ENCODE results near the gene CDH20.
A peak's percentile ranks its signal among the peaks of the same experiment; 100 is the strongest.

The CDH20 gene

DNA sequence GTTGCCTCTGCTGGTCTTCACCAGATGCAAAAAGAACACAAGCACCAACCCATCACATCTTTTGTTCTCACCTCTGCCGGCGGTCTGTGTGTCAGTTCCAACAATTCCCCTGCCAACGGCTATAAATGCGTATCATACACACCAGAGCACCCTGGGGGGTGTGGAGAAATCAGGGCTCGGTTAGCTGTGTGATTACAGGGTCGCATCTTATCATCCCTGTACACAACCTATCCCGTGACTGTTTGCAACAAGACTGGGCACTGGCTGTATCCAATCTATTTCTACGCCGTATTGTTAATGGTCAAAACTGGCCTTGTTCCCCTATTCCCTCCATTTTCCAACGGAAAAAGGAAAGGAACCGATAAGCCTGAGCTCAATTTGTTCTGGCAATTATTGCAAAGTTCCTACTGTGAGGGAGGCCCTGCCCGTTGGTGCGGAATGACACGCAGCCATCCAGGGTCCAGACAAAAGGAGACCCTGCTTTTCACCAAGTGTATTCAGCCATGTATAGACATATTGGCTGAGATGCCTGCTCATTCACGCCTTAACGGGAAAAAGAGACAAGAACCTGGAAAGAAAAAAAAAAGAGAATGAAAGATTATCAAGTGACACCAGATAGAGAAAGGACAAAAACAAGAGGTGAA lies 136.9 kb downstream of the CDH20 start:
- Histone ChIP-seq H3K27me3 (ENCODE audit: control insufficient read depth, insufficient read depth, low read length) (no peaks in the 10 kb centered on the region), H3K27ac (ENCODE audit: low read depth, low read length) (no peak overlapping the region)

GRCh38 chr18:61471541-61471940 lies 138.3 kb downstream of the CDH20 start:
- no peaks in the 10 kb centered on the region for H3K9me3 ChIP-seq (ENCODE audit: control insufficient read depth, insufficient read depth, low read length)
- H3K4me1 ChIP-seq (ENCODE audit: control insufficient read depth, insufficient read depth, low read length): no peaks in the 10 kb centered on the region
- no peak overlapping the region for H3K4me3 ChIP-seq (ENCODE audit: low read depth, low read length)
- H3K27ac ChIP-seq (ENCODE audit: low read depth, low read length): no peak overlapping the region
- H3K27me3 ChIP-seq (ENCODE audit: control insufficient read depth, insufficient read depth, low read length): no peaks in the 10 kb centered on the region
- H3K9ac ChIP-seq (ENCODE audit: low read depth, low read length): no peak overlapping the region
- no peaks in the 10 kb centered on the region for H3K36me3 ChIP-seq (ENCODE audit: control insufficient read depth, insufficient read depth, low read length)

More for the DNA sequence above, 136.9 kb downstream of the CDH20 start:
- no peak overlapping the region for H3K4me3 ChIP-seq (ENCODE audit: low read depth, low read length)
- no peaks in the 10 kb centered on the region for H3K4me1 ChIP-seq (ENCODE audit: control insufficient read depth, insufficient read depth, low read length)
- H3K36me3 ChIP-seq (ENCODE audit: control insufficient read depth, insufficient read depth, low read length): no peaks in the 10 kb centered on the region
- H3K9me3 ChIP-seq (ENCODE audit: control insufficient read depth, insufficient read depth, low read length): no peaks in the 10 kb centered on the region
- H3K9ac ChIP-seq (ENCODE audit: low read depth, low read length): no peak overlapping the region

- Histone ChIP-seq H3K9me3 (ENCODE audit: control insufficient read depth, insufficient read depth, low read length) (no peaks in the 10 kb centered on the region), H3K9ac (ENCODE audit: low read depth, low read length) (no peak overlapping the region), H3K27ac (ENCODE audit: low read depth, low read length) (no peak overlapping the region), H3K27me3 (ENCODE audit: control insufficient read depth, insufficient read depth, low read length) (no peaks in the 10 kb centered on the region), H3K4me1 (ENCODE audit: control insufficient read depth, insufficient read depth, low read length) (no peaks in the 10 kb centered on the region), H3K36me3 (ENCODE audit: control insufficient read depth, insufficient read depth, low read length) (no peaks in the 10 kb centered on the region), H3K4me3 (ENCODE audit: low read depth, low read length) (no peak overlapping the region)
Measured at GRCh38 chr18:61471942-61472341, 138.7 kb downstream of the CDH20 start.

DNA sequence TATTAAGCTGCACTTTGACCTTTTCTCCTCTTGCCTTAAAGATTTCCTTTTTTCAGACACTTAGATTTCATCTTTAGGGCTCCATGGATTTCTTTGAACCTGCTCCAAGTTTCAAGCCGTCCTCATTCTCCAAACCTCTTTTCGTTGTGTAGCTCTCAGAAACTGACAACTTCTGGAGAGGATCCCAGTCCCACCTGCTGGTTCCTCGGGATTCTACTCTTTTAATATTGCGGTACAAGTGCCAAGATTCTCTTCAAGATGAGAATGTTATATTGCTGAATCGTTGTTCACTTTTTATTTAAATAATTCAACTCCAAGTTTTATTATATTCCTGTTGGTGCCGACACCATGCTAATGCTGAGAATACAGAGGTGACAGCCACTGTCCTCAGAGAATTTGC lies 141.1 kb downstream of the CDH20 start:
- Histone ChIP-seq H3K9ac (ENCODE audit: low read depth, low read length) (no peak overlapping the region), H3K27ac (ENCODE audit: low read depth, low read length) (no peak overlapping the region), H3K27me3 (ENCODE audit: control insufficient read depth, insufficient read depth, low read length) (no peaks in the 10 kb centered on the region), H3K4me1 (ENCODE audit: control insufficient read depth, insufficient read depth, low read length) (no peaks in the 10 kb centered on the region), H3K9me3 (ENCODE audit: control insufficient read depth, insufficient read depth, low read length) (no peaks in the 10 kb centered on the region), H3K36me3 (ENCODE audit: control insufficient read depth, insufficient read depth, low read length) (no peaks in the 10 kb centered on the region), H3K4me3 (ENCODE audit: low read depth, low read length) (no peak overlapping the region)

GRCh38 chr18:61474918-61475317 lies 141.7 kb downstream of the CDH20 start:
- Histone ChIP-seq H3K4me3 (ENCODE audit: low read depth, low read length) (no peak overlapping the region), H3K4me1 (ENCODE audit: control insufficient read depth, insufficient read depth, low read length) (no peaks in the 10 kb centered on the region), H3K27ac (ENCODE audit: low read depth, low read length) (no peak overlapping the region), H3K27me3 (ENCODE audit: control insufficient read depth, insufficient read depth, low read length) (no peaks in the 10 kb centered on the region), H3K36me3 (ENCODE audit: control insufficient read depth, insufficient read depth, low read length) (no peaks in the 10 kb centered on the region), H3K9me3 (ENCODE audit: control insufficient read depth, insufficient read depth, low read length) (no peaks in the 10 kb centered on the region), H3K9ac (ENCODE audit: low read depth, low read length) (no peak overlapping the region)

- H3K9ac ChIP-seq (ENCODE audit: low read depth, low read length): no peak overlapping the region
- no peaks in the 10 kb centered on the region for H3K4me1 ChIP-seq (ENCODE audit: control insufficient read depth, insufficient read depth, low read length)
- H3K9me3 ChIP-seq (ENCODE audit: control insufficient read depth, insufficient read depth, low read length): no peaks in the 10 kb centered on the region
- H3K27me3 ChIP-seq (ENCODE audit: control insufficient read depth, insufficient read depth, low read length): no peaks in the 10 kb centered on the region
- no peaks in the 10 kb centered on the region for H3K36me3 ChIP-seq (ENCODE audit: control insufficient read depth, insufficient read depth, low read length)
- no peak overlapping the region for H3K4me3 ChIP-seq (ENCODE audit: low read depth, low read length)
- no peak overlapping the region for H3K27ac ChIP-seq (ENCODE audit: low read depth, low read length)
Measured at GRCh38 chr18:61475931-61476330, 142.7 kb downstream of the CDH20 start.

- H3K36me3 ChIP-seq (ENCODE audit: control insufficient read depth, insufficient read depth, low read length): no peaks in the 10 kb centered on the region
- no peak overlapping the region for H3K9ac ChIP-seq (ENCODE audit: low read depth, low read length)
- H3K27me3 ChIP-seq (ENCODE audit: control insufficient read depth, insufficient read depth, low read length): no peaks in the 10 kb centered on the region
- no peak overlapping the region for H3K27ac ChIP-seq (ENCODE audit: low read depth, low read length)
- H3K4me3 ChIP-seq (ENCODE audit: low read depth, low read length): no peak overlapping the region
- H3K4me1 ChIP-seq (ENCODE audit: control insufficient read depth, insufficient read depth, low read length): no peaks in the 10 kb centered on the region
- H3K9me3 ChIP-seq (ENCODE audit: control insufficient read depth, insufficient read depth, low read length): no peaks in the 10 kb centered on the region
Measured at GRCh38 chr18:61489334-61489733, 156.1 kb downstream of the CDH20 start.

- Histone ChIP-seq H3K27me3 (ENCODE audit: control insufficient read depth, insufficient read depth, low read length) (no peaks in the 10 kb centered on the region), H3K4me3 (ENCODE audit: low read depth, low read length) (peak overlapping the region; percentile 23; the same call in 1 of the 2 replicates), H3K27ac (ENCODE audit: low read depth, low read length) (no peak overlapping the region), H3K9me3 (ENCODE audit: control insufficient read depth, insufficient read depth, low read length) (no peaks in the 10 kb centered on the region), H3K4me1 (ENCODE audit: control insufficient read depth, insufficient read depth, low read length) (peaks cover 9% of the 10 kb centered on the region; the same call in 1 of the 2 replicates), H3K9ac (ENCODE audit: low read depth, low read length) (no peak overlapping the region), H3K36me3 (ENCODE audit: control insufficient read depth, insufficient read depth, low read length) (no peaks in the 10 kb centered on the region)
Measured at GRCh38 chr18:61496374-61496773, 163.1 kb downstream of the CDH20 start.

DNA sequence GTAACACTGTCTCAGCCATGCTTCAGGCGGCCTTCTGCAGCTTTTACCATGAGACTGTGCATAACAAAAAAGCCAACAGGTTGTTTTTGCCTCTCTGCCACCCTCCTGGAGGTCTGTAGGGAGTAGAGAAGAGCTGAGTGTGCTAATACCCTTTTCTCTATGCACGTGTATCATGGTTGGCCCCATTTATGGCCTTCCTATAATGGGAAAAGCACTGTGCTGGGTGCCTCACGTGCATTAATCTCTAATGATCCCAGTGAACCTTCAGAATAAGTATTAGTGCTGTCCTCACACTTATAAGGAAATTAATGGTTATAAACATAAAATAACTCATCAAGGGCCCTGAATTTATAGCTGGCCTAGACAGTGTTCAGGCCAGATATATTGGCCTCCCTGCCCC lies 164.2 kb downstream of the CDH20 start:
- peaks cover 16% of the 10 kb centered on the region for H3K4me1 ChIP-seq (ENCODE audit: control insufficient read depth, insufficient read depth, low read length)
- no peaks in the 10 kb centered on the region for H3K36me3 ChIP-seq (ENCODE audit: control insufficient read depth, insufficient read depth, low read length)
- no peaks in the 10 kb centered on the region for H3K27me3 ChIP-seq (ENCODE audit: control insufficient read depth, insufficient read depth, low read length)
- no peak overlapping the region for H3K9ac ChIP-seq (ENCODE audit: low read depth, low read length)
- H3K27ac ChIP-seq (ENCODE audit: low read depth, low read length): no peak overlapping the region
- no peaks in the 10 kb centered on the region for H3K9me3 ChIP-seq (ENCODE audit: control insufficient read depth, insufficient read depth, low read length)
- H3K4me3 ChIP-seq (ENCODE audit: low read depth, low read length): no peak overlapping the region

DNA sequence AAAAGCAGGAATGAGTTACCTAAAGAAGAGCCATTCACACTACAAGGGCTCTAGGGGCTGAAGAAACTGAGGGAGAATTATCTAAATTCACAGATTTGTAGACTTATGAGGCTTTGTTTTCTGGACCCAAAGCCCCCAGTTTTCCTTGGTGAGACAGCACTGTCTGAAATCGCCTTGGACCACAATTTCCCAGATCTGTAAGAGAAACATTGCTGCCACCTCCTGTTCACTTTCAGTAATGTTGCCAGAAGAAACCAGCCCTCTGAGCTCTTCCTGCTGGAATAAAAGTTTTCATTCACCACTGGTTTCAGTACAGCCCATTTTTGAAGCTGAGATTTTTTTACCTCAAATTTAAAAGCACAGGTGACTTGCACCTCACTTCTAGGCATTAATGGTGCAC lies 169.2 kb downstream of the CDH20 start:
- H3K27me3 ChIP-seq (ENCODE audit: control insufficient read depth, insufficient read depth, low read length): no peaks in the 10 kb centered on the region
- H3K9ac ChIP-seq (ENCODE audit: low read depth, low read length): no peak overlapping the region
- H3K4me1 ChIP-seq (ENCODE audit: control insufficient read depth, insufficient read depth, low read length): peaks cover 7% of the 10 kb centered on the region
- no peak overlapping the region for H3K27ac ChIP-seq (ENCODE audit: low read depth, low read length)
- no peak overlapping the region for H3K4me3 ChIP-seq (ENCODE audit: low read depth, low read length)
- H3K9me3 ChIP-seq (ENCODE audit: control insufficient read depth, insufficient read depth, low read length): no peaks in the 10 kb centered on the region
- H3K36me3 ChIP-seq (ENCODE audit: control insufficient read depth, insufficient read depth, low read length): no peaks in the 10 kb centered on the region

- H3K4me3 ChIP-seq (ENCODE audit: low read depth, low read length): no peak overlapping the region
- no peak overlapping the region for H3K27ac ChIP-seq (ENCODE audit: low read depth, low read length)
Measured at GRCh38 chr18:61503688-61504087, 170.5 kb downstream of the CDH20 start.

More at GRCh38 chr18:61503688-61504087, 170.5 kb downstream of the CDH20 start:
- Histone ChIP-seq H3K36me3 (ENCODE audit: control insufficient read depth, insufficient read depth, low read length) (no peaks in the 10 kb centered on the region), H3K9me3 (ENCODE audit: control insufficient read depth, insufficient read depth, low read length) (no peaks in the 10 kb centered on the region), H3K9ac (ENCODE audit: low read depth, low read length) (no peak overlapping the region), H3K4me1 (ENCODE audit: control insufficient read depth, insufficient read depth, low read length) (peaks cover 7% of the 10 kb centered on the region), H3K27me3 (ENCODE audit: control insufficient read depth, insufficient read depth, low read length) (no peaks in the 10 kb centered on the region)

Measured in HUES48 (cell line).